ENCODE data around the gene TECPR2.

DNA sequence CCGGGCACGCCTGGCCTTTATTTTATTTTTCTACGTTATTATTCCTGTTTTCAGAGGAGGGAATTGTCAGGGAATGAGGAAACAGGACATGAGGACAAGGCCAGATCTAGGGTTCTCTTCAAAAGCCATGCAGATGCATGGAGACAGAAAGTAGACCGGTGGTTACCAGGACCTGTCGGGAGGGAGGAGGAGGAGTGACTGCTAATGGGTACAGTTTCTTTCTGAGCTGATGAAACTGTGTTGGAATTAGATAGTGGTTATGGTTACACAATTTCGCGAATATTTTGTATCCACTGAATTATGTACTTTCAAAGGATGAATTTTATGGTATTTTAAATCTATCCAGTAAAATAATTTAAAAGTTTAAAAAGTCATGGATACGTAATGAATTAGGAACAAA is 31.9 kb upstream of the TECPR2 start:
- TF ChIP-seq, protein P1, sequence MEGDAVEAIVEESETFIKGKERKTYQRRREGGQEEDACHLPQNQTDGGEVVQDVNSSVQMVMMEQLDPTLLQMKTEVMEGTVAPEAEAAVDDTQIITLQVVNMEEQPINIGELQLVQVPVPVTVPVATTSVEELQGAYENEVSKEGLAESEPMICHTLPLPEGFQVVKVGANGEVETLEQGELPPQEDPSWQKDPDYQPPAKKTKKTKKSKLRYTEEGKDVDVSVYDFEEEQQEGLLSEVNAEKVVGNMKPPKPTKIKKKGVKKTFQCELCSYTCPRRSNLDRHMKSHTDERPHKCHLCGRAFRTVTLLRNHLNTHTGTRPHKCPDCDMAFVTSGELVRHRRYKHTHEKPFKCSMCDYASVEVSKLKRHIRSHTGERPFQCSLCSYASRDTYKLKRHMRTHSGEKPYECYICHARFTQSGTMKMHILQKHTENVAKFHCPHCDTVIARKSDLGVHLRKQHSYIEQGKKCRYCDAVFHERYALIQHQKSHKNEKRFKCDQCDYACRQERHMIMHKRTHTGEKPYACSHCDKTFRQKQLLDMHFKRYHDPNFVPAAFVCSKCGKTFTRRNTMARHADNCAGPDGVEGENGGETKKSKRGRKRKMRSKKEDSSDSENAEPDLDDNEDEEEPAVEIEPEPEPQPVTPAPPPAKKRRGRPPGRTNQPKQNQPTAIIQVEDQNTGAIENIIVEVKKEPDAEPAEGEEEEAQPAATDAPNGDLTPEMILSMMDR (optimal IDR thresholded peaks at IDR 0.05 in 1 of 3, IDR thresholded peaks at IDR 0.05 in 1 of 3, conservative IDR thresholded peaks at IDR 0.05 in 1 of 3; ENCODE audit: extremely low read depth in 1 of 3, insufficient read depth in 2 of 3, low read length in 3 of 3): no peak
- no peak for TF ChIP-seq EZH2 (IDR thresholded peaks at IDR 0.05; ENCODE audit: low read length)
